ENCODE results near the gene LDLRAD3. TPM values are rescaled to one million over a fixed set of nuclear protein-coding genes. Genes with fewer than 3 reads are reported as not detected.

The LDLRAD3 gene
- total RNA-seq, 1 donor from 2014 or later, result 14.9 TPM

DNA sequence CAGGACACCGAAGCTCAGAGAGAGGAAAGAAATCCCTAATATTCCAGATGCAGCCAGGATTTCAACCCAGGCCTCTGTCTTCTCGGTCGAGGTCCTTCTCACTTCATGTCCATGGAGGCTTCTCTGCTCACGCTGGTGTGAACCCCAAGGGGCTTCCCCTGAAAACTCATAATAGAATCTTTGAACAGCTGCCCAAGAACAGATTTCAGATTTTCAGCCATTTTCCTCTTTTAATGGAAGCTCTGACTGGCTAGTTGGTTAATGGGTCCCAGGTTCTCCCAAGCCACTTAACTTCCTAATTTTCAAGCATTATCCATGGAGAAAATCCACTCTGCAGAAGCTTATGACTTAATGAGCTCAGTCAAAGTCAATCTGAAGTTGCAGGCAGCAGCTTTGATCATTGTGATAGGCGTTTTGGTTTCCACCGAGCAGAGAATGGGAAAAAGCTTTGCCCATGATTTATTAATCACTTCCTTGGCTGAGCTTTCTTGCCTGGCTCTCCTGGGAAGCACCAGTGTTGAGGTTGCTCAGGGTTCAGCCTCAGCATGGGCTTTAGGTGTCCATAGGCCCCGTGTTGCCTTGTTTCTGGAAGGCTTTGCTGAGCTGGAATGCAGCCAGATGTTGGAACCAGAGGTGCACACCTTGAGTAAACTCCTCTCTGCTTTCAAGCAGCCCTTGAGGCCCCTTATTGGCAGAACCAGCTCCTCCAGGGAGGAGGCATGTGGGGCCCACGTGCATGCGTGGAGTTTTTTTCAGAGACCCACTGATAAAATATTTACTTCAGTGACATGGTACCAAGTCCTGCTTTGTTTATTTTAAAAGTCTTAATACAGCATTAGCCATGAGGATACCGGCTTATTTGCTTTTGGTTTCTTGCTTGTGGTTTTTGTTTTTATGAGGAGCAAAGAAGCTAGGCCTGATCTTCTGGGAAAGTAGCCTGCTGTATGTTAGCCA lies 25.5 kb downstream of the LDLRAD3 start:
- Mint-ChIP-seq H3K4me3 (ENCODE audit: unreplicated experiment) (no peak overlapping the region), H3K4me1 (ENCODE audit: low read depth, unreplicated experiment) (peaks cover 13% of the 10 kb centered on the region), H3K36me3 (ENCODE audit: low read depth, unreplicated experiment) (peaks cover 10% of the 10 kb centered on the region), H3K27me3 (ENCODE audit: low read depth, unreplicated experiment) (no peaks in the 10 kb centered on the region), H3K9me3 (ENCODE audit: unreplicated experiment) (peaks cover 2% of the 10 kb centered on the region), H3K27ac (ENCODE audit: unreplicated experiment) (no peak overlapping the region)
- H3K4me1 ChIP-seq (ENCODE audit: insufficient read depth, low read length), result no peaks in the 10 kb centered on the region
- no peak overlapping the region for H3K27ac ChIP-seq (ENCODE audit: low read depth, low read length)
- no peaks in the 10 kb centered on the region for H3K9me3 ChIP-seq (ENCODE audit: insufficient read depth, low read depth, low read length)
- peaks cover 12% of the 10 kb centered on the region for H4K20me1 ChIP-seq (ENCODE audit: insufficient read depth, low read length)
- H2AFZ ChIP-seq (ENCODE audit: low read depth, low read length), result no peak overlapping the region
- peaks cover 1% of the 10 kb centered on the region for H3K79me2 ChIP-seq (ENCODE audit: insufficient read depth, low read length)
- no peak overlapping the region for H3K4me2 ChIP-seq (ENCODE audit: low read length)
- TF ChIP-seq, protein P1, sequence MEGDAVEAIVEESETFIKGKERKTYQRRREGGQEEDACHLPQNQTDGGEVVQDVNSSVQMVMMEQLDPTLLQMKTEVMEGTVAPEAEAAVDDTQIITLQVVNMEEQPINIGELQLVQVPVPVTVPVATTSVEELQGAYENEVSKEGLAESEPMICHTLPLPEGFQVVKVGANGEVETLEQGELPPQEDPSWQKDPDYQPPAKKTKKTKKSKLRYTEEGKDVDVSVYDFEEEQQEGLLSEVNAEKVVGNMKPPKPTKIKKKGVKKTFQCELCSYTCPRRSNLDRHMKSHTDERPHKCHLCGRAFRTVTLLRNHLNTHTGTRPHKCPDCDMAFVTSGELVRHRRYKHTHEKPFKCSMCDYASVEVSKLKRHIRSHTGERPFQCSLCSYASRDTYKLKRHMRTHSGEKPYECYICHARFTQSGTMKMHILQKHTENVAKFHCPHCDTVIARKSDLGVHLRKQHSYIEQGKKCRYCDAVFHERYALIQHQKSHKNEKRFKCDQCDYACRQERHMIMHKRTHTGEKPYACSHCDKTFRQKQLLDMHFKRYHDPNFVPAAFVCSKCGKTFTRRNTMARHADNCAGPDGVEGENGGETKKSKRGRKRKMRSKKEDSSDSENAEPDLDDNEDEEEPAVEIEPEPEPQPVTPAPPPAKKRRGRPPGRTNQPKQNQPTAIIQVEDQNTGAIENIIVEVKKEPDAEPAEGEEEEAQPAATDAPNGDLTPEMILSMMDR (IDR thresholded peaks at IDR 0.05; ENCODE audit: insufficient read depth, low read depth, low read length), result no peak
- TF ChIP-seq EZH2 (IDR thresholded peaks at IDR 0.05; ENCODE audit: insufficient read depth, low read length), result no peak
- DNase-seq (ENCODE audit: low read depth), result no peak
- H3K36me3 ChIP-seq (ENCODE audit: insufficient read depth, low read length), result no peaks in the 10 kb centered on the region
- no peak overlapping the region for H3K9ac ChIP-seq (ENCODE audit: low read length)
- no peak overlapping the region for H3K4me3 ChIP-seq (ENCODE audit: insufficient read depth, low read depth, low read length)
- no peaks in the 10 kb centered on the region for H3K27me3 ChIP-seq (ENCODE audit: insufficient read depth, low read length)
- FAIRE-seq, result no peak

DNA sequence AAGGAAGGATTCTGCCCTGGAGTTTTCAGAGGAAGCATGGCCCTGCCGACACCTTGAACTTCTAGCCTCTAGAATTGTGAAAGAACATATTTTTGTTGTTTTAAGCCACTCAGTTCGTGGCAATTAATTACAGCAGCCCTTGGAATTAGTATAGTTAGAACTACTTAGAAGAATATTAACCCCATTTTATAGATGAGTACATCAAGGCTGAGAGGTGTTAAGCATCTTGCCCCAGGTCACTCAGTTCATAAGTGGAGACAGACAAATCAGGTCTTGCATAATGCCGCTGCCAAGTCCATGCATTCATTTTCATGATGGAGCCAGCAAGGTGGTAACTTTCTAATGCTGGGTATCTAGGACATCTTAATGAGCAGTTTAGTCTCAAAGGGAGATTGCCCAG lies 26.6 kb downstream of the LDLRAD3 start:
- DNase-seq (ENCODE audit: low read depth) (no peak), FAIRE-seq (no peak)
- Histone ChIP-seq H2AFZ (ENCODE audit: low read depth, low read length) (no peak overlapping the region), H3K4me2 (ENCODE audit: low read length) (no peak overlapping the region), H3K9me3 (ENCODE audit: insufficient read depth, low read depth, low read length) (no peaks in the 10 kb centered on the region), H3K4me3 (ENCODE audit: insufficient read depth, low read depth, low read length) (no peak overlapping the region), H3K79me2 (ENCODE audit: insufficient read depth, low read length) (no peaks in the 10 kb centered on the region), H3K9ac (ENCODE audit: low read length) (no peak overlapping the region), H3K36me3 (ENCODE audit: insufficient read depth, low read length) (no peaks in the 10 kb centered on the region), H3K27ac (ENCODE audit: low read depth, low read length) (no peak overlapping the region), H3K4me1 (ENCODE audit: insufficient read depth, low read length) (no peaks in the 10 kb centered on the region), H3K27me3 (ENCODE audit: insufficient read depth, low read length) (no peaks in the 10 kb centered on the region), H4K20me1 (ENCODE audit: insufficient read depth, low read length) (peaks cover 12% of the 10 kb centered on the region)
- H3K4me3 Mint-ChIP-seq (ENCODE audit: unreplicated experiment), result no peak overlapping the region
- no peaks in the 10 kb centered on the region for H3K27me3 Mint-ChIP-seq (ENCODE audit: low read depth, unreplicated experiment)
- no peak overlapping the region for H3K27ac Mint-ChIP-seq (ENCODE audit: unreplicated experiment)
- peaks cover 13% of the 10 kb centered on the region for H3K4me1 Mint-ChIP-seq (ENCODE audit: low read depth, unreplicated experiment)
- peaks cover 4% of the 10 kb centered on the region for H3K9me3 Mint-ChIP-seq (ENCODE audit: unreplicated experiment)
- H3K36me3 Mint-ChIP-seq (ENCODE audit: low read depth, unreplicated experiment), result peaks cover 14% of the 10 kb centered on the region
- TF ChIP-seq, protein P1 (IDR thresholded peaks at IDR 0.05; ENCODE audit: insufficient read depth, low read depth, low read length), result no peak
- TF ChIP-seq EZH2 (IDR thresholded peaks at IDR 0.05; ENCODE audit: insufficient read depth, low read length), result no peak
